Measurements from ENCODE around the gene GNAI1.
A peak's percentile ranks its signal among the peaks of the same experiment; 100 is the strongest.

GNAI1 gene

DNA sequence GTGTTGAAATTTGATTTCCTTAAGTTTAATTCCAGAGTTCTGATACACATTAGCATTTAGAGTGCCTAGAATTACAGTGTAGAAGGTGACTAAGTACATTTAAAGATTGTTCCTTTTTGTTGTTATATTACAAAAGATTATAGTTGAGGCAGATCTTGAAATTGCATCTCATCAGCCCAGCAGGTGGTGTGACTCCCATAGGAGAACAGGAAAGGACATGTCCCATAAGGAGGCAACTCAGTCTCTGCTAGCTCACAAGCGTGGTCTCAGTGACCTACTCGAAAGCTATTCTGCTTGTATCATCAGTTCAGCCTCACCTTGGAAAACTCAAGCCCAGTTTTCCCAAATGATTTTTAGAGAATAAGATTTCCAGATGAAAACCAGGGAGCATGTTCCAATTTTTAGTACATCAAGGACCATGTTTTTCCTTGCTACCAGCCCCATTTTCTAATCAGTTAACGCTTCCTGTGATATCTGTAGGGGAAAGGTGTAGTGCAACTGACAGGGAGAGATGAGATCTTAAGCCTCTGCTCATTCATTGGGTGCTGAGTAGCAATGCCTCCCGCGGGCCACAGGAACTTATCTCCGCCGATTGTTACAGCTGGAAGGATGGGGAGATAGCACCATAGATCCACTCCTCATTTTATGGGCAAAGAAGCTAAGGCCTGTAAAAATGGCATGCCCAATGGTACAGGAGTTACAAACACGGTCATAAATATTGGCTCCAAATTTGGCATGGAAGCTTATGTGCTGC, 1.1 kb upstream of the GNAI1 start:
- peak overlapping the region; percentile 65 to 97 for H3K4me3 ChIP-seq (ENCODE audit: low read depth in 1 of 2, low read length in 2 of 2)

DNA sequence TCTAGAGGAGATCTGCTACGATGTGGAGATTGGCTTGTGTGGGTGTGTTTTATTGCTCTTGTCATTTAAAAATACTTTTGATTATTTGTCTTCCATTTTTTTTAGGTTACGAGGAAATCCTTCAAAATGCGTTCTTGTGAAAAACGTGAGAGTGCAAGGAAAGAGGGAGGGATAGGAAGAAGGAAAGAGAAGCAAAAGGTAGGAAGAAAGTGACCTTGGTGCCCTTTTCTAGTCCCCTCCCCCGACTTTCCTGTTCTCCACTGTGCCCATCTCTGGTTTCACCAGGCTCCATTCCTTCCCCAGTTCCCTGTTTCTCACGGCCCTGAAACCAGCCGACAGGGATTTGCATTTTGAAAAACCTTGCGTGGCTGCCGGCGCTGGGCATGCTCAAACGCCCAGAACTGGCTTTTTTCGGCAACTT, 506 bp upstream of the GNAI1 start:
- H3K27me3 ChIP-seq (ENCODE audit: low read depth, low read length) = no peaks in the 10 kb centered on the region
- H3K9me3 ChIP-seq (ENCODE audit: control insufficient read depth in 1 of 2, low read length in 2 of 2) = no peaks in the 10 kb centered on the region
- H3K4me1 ChIP-seq (ENCODE audit: control insufficient read depth in 1 of 2, insufficient read depth in 2 of 2, low read length in 2 of 2) = peaks cover 0 to 13% of the 10 kb centered on the region in 2 donors
- H3K36me3 ChIP-seq (ENCODE audit: control insufficient read depth in 1 of 2, insufficient read depth in 2 of 2, low read length in 2 of 2) = no peaks in the 10 kb centered on the region
- peak overlapping the region; percentile 68 for H3K27ac ChIP-seq (ENCODE audit: low read length)
- peak overlapping the region; percentile 65 to 97 for H3K4me3 ChIP-seq (ENCODE audit: low read depth in 1 of 2, low read length in 2 of 2)

More for the DNA sequence above, 1.1 kb upstream of the GNAI1 start:
- Histone ChIP-seq H3K27ac (ENCODE audit: low read length) (peak overlapping the region; percentile 68), H3K4me1 (ENCODE audit: control insufficient read depth in 1 of 2, insufficient read depth in 2 of 2, low read length in 2 of 2) (peaks cover 0 to 7% of the 10 kb centered on the region in 2 donors), H3K36me3 (ENCODE audit: control insufficient read depth in 1 of 2, insufficient read depth in 2 of 2, low read length in 2 of 2) (no peaks in the 10 kb centered on the region), H3K27me3 (ENCODE audit: low read depth, low read length) (no peaks in the 10 kb centered on the region), H3K9me3 (ENCODE audit: control insufficient read depth in 1 of 2, low read length in 2 of 2) (no peaks in the 10 kb centered on the region)

DNA sequence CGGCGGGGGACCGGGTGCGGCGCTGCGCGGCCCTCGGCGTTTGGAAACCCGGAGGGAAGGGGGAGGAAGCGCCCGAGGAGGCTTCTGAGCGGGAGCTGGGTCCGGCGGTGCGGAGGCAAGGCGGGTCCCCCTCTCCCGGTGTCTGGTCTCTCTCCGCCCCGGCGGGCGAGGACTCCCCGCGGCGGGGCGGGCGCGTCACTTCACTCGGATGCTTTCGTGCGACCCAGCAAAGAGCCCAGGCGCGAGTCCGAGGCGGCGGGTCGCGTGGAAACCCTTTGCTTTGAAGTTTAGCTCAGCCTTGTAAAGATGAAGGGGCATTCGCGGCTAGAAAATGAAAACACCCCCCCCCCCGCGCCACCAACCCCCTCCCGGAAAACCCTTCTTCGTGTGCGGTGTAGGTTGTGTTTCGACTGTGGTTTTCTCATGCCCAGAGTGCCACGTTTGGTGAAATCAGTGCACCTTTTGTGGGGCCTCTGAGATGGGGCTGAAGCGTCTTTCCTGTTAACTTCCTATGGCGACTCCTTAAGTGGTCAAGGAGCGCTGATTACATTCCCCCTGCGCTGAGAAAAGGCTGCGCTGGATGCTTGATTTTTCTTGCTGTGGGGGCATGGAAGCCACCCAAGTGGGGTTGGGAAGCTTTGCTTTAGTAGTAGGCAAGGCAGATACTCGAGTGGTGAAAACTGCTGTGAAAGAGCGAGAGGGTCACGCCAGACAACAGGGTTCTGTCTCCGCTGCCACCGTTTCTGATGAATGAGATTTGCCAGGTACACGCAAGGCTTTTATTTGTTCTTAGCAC, 876 bp downstream of the GNAI1 start:
- Histone ChIP-seq H3K4me3 (ENCODE audit: low read depth in 1 of 2, low read length in 2 of 2) (peak overlapping the region; percentile 90 to 97), H3K27ac (ENCODE audit: low read length) (peak overlapping the region; percentile 78), H3K27me3 (ENCODE audit: low read depth, low read length) (no peaks in the 10 kb centered on the region), H3K4me1 (ENCODE audit: control insufficient read depth in 1 of 2, insufficient read depth in 2 of 2, low read length in 2 of 2) (peaks cover 0 to 18% of the 10 kb centered on the region in 2 donors), H3K9me3 (ENCODE audit: control insufficient read depth in 1 of 2, low read length in 2 of 2) (no peaks in the 10 kb centered on the region), H3K36me3 (ENCODE audit: control insufficient read depth in 1 of 2, insufficient read depth in 2 of 2, low read length in 2 of 2) (no peaks in the 10 kb centered on the region)

DNA sequence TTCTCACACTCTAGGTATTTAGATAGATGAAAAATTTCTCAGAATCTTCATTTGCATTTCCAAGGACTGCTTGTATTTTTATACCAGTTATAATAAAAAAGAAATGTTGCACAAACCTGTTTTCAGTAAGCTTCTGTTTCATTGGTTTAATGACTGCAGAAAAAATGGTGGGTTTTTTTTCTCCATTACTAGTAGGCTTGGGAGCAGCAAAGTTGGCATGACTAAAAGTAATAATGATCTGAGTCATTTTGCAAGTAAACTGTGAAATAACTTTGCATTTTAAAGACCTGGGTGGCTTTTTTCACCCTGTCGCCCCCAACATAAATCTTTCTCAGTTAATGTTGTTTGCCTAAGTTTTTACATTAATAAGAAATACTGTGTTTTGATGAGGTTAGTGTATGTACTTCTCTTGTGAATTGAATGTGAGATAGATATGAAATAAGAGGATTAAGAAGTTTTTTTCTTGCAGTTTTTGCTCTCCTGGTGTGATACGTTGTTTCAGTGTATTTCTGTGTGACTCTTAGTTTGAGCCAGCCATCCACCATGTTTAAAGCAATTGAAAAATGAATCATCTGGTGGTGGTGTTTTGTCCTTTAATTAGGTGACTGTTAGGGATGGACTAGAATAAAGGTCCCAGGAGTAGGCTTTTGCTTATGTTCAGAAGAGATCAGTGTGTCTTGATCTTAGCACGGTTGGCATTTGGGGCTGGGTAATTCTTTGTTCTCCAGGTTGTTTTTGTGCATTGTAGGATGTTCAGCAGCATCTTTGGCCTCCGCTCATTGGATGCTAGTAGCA, 1.8 kb downstream of the GNAI1 start:
- peaks cover 0 to 18% of the 10 kb centered on the region in 2 donors for H3K4me1 ChIP-seq (ENCODE audit: control insufficient read depth in 1 of 2, insufficient read depth in 2 of 2, low read length in 2 of 2)
- H3K36me3 ChIP-seq (ENCODE audit: control insufficient read depth in 1 of 2, insufficient read depth in 2 of 2, low read length in 2 of 2) = no peaks in the 10 kb centered on the region
- peak overlapping the region; percentile 90 to 97 for H3K4me3 ChIP-seq (ENCODE audit: low read depth in 1 of 2, low read length in 2 of 2)
- H3K27me3 ChIP-seq (ENCODE audit: low read depth, low read length) = no peaks in the 10 kb centered on the region
- H3K27ac ChIP-seq (ENCODE audit: low read length) = no peak overlapping the region
- no peaks in the 10 kb centered on the region for H3K9me3 ChIP-seq (ENCODE audit: control insufficient read depth in 1 of 2, low read length in 2 of 2)

DNA sequence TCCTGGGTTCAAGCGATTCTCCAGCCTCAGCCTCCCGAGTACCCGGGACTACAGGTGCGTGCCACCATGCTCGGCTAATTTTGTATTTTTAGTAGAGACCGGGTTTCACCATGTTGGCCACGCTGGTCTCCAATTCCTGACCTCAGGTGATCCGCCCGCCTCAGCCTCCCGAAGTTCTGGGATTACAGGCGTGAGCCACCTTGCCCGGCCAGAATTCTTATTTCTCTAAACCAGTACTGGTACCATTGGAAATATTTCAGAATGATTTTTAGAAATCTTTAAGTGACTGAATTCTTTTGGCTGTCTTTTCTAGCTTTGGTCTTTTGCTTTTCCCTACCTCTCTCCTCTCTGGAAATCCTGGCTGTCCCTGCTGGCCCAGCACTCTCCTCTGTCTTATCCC, 2.8 kb downstream of the GNAI1 start:
- Histone ChIP-seq H3K4me1 (ENCODE audit: control insufficient read depth in 1 of 2, insufficient read depth in 2 of 2, low read length in 2 of 2) (peaks cover 0 to 18% of the 10 kb centered on the region in 2 donors), H3K27ac (ENCODE audit: low read length) (no peak overlapping the region), H3K36me3 (ENCODE audit: control insufficient read depth in 1 of 2, insufficient read depth in 2 of 2, low read length in 2 of 2) (no peaks in the 10 kb centered on the region), H3K4me3 (ENCODE audit: low read depth in 1 of 2, low read length in 2 of 2) (no peak overlapping the region), H3K27me3 (ENCODE audit: low read depth, low read length) (no peaks in the 10 kb centered on the region), H3K9me3 (ENCODE audit: control insufficient read depth in 1 of 2, low read length in 2 of 2) (no peaks in the 10 kb centered on the region)

DNA sequence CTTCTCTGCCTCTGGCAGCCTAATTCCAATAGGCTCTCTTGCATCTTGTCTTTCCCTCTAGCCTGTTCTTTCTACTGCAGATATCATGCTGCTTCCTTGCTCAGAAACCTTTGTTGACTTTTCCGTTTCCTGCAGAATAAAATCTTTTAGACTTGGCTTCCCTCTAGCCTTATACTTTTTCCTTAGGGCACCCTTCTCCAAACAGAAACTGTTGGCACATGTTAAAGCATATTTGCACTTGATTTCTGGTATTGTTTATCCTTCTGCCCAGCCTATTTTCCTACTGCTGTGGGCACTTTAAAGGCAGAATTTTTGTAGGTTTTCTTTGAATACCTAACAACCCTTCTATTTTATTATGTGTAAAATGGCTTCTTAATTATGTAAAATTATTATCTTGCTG, 4.6 kb downstream of the GNAI1 start:
- no peaks in the 10 kb centered on the region for H3K9me3 ChIP-seq (ENCODE audit: control insufficient read depth in 1 of 2, low read length in 2 of 2)
- H3K27me3 ChIP-seq (ENCODE audit: low read depth, low read length) = no peaks in the 10 kb centered on the region
- H3K4me3 ChIP-seq (ENCODE audit: low read depth in 1 of 2, low read length in 2 of 2) = no peak overlapping the region
- H3K36me3 ChIP-seq (ENCODE audit: control insufficient read depth in 1 of 2, insufficient read depth in 2 of 2, low read length in 2 of 2) = no peaks in the 10 kb centered on the region
- H3K4me1 ChIP-seq (ENCODE audit: control insufficient read depth in 1 of 2, insufficient read depth in 2 of 2, low read length in 2 of 2) = peaks cover 0 to 18% of the 10 kb centered on the region in 2 donors
- H3K27ac ChIP-seq (ENCODE audit: low read length) = no peak overlapping the region

DNA sequence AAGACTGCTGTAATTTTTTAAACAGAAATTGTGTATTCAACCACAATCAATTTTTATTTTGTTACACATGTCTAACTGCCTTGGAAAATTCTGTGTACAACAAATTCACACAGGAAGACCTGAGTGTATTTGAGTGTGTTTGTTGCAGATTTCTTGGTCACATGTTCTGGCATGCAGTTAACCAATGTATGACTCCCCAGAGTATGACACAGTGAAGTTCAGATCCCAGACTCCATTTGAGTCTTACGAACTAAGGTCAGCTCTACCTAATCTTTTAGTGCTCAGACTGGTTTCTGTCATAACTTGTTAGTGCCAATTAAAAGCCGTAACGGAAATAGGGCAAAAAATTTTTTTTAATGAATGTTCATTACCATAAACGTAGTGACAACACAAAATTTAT, 5.8 kb downstream of the GNAI1 start:
- H3K27me3 ChIP-seq (ENCODE audit: low read depth, low read length) = no peaks in the 10 kb centered on the region
- peaks cover 0 to 18% of the 10 kb centered on the region in 2 donors for H3K4me1 ChIP-seq (ENCODE audit: control insufficient read depth in 1 of 2, insufficient read depth in 2 of 2, low read length in 2 of 2)
- H3K36me3 ChIP-seq (ENCODE audit: control insufficient read depth in 1 of 2, insufficient read depth in 2 of 2, low read length in 2 of 2) = no peaks in the 10 kb centered on the region
- no peak overlapping the region for H3K4me3 ChIP-seq (ENCODE audit: low read depth in 1 of 2, low read length in 2 of 2)
- no peaks in the 10 kb centered on the region for H3K9me3 ChIP-seq (ENCODE audit: control insufficient read depth in 1 of 2, low read length in 2 of 2)
- no peak overlapping the region for H3K27ac ChIP-seq (ENCODE audit: low read length)

DNA sequence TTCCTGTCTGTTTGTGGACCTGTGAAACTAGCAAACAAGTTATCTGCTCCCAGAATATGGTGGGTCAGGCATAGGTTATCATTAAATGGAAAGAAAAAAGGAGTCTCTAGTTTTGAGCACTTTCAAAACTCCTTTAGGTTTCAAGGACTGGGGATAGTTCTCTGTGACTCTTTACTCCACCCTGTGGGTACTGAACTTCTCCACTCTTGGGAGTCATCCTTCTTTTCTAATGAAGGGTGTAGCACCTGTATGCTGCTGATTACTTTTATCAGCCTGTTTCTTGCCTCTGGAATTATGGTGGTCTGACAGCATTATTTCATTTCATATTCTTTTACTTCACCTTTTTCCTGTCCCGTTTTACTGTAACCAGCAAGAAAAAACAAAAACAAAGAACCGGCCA, 6.7 kb downstream of the GNAI1 start:
- H3K36me3 ChIP-seq (ENCODE audit: control insufficient read depth in 1 of 2, insufficient read depth in 2 of 2, low read length in 2 of 2) = no peaks in the 10 kb centered on the region

DNA sequence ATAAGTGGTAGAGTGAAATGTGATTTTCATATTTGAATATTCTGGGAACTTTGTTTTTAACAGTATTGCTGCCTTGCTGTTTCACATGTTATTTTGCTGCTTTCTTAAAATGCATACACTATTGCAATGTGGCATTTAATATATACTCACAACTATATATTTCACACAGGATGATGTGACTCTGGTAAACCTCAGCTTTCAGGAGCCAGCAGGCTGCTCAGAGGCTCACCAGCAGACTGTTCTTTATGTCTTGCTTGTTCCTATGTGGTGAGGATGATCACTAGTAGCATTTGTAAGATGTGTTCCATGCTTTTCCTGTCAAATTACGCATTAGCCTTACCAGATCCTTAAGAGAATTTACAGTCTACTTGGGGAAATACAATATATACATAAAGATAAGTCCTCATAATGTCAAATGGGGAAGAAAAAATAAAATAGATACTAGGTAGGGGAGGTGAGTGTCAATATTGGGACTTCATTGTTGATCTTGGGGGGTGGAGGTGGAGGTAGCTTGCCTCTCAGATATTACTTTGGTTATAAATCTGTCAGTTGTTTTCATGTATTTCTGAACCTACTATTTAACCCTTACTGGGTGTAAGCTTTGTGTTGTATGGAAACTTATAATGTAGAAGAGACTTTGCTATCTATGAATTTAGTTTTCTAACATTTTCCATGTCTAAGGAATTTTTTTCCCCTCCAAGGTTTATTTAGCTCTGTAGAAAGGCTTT, 8.4 kb downstream of the GNAI1 start:
- H3K27me3 ChIP-seq (ENCODE audit: low read depth, low read length) = no peaks in the 10 kb centered on the region
- H3K4me1 ChIP-seq (ENCODE audit: control insufficient read depth in 1 of 2, insufficient read depth in 2 of 2, low read length in 2 of 2) = peaks cover 0 to 22% of the 10 kb centered on the region in 2 donors
- no peaks in the 10 kb centered on the region for H3K9me3 ChIP-seq (ENCODE audit: control insufficient read depth in 1 of 2, low read length in 2 of 2)
- no peaks in the 10 kb centered on the region for H3K36me3 ChIP-seq (ENCODE audit: control insufficient read depth in 1 of 2, insufficient read depth in 2 of 2, low read length in 2 of 2)
- H3K4me3 ChIP-seq (ENCODE audit: low read depth in 1 of 2, low read length in 2 of 2) = no peak overlapping the region
- H3K27ac ChIP-seq (ENCODE audit: low read length) = no peak overlapping the region

More for the DNA sequence above, 6.7 kb downstream of the GNAI1 start:
- H3K4me3 ChIP-seq (ENCODE audit: low read depth in 1 of 2, low read length in 2 of 2) = no peak overlapping the region
- no peak overlapping the region for H3K27ac ChIP-seq (ENCODE audit: low read length)
- no peaks in the 10 kb centered on the region for H3K9me3 ChIP-seq (ENCODE audit: control insufficient read depth in 1 of 2, low read length in 2 of 2)
- H3K4me1 ChIP-seq (ENCODE audit: control insufficient read depth in 1 of 2, insufficient read depth in 2 of 2, low read length in 2 of 2) = peaks cover 0 to 26% of the 10 kb centered on the region in 2 donors
- H3K27me3 ChIP-seq (ENCODE audit: low read depth, low read length) = no peaks in the 10 kb centered on the region

DNA sequence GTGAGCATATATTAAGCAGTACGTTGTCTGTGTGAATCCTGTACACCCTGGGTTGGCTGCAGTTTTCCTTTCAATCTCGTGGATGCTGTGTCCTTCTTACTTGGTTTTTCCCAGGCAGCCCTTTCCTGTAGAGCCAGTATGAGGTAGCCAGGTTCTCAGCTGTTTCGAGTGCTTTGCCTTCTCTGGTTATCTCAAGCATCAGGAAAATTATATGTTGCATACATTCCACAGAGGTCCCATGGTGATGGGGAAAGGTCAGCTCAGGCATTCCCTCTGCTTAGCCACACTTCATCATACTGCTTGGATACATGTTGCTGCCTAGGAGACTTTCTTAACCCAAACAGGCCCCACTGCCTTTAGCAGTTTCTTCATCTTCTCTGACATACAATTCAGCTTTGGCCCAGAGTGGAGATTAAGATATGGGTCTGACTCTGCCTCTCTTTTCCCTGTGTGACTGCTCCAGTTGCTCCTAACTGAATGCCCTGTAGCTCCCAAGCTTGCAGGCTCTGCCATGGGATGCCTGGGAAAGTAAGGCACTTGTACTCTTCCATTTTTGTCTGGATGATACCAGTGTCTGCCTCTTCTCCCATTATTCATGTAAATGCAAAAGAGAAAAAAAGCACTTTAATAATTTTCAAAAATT, 11.3 kb downstream of the GNAI1 start:
- Histone ChIP-seq H3K4me3 (ENCODE audit: low read depth in 1 of 2, low read length in 2 of 2) (peak overlapping the region in 1 of 2 donors; percentile 32), H3K9me3 (ENCODE audit: control insufficient read depth in 1 of 2, low read length in 2 of 2) (no peaks in the 10 kb centered on the region), H3K36me3 (ENCODE audit: control insufficient read depth in 1 of 2, insufficient read depth in 2 of 2, low read length in 2 of 2) (no peaks in the 10 kb centered on the region), H3K27ac (ENCODE audit: low read length) (peak overlapping the region; percentile 47), H3K4me1 (ENCODE audit: control insufficient read depth in 1 of 2, insufficient read depth in 2 of 2, low read length in 2 of 2) (peaks cover 0 to 8% of the 10 kb centered on the region in 2 donors), H3K27me3 (ENCODE audit: low read depth, low read length) (no peaks in the 10 kb centered on the region)
